ENCODE measurements around the gene GRID1. TPM values are rescaled to one million over a fixed set of nuclear protein-coding genes. Genes with fewer than 3 reads are reported as not detected.

Gene GRID1
- total and polyA plus RNA-seq, 9 of the 15 experiments (the other 6 are each of a cell fraction or from before 2014, with no cell fraction given): 0.01 to 7.2 (median 1.2) TPM

DNA sequence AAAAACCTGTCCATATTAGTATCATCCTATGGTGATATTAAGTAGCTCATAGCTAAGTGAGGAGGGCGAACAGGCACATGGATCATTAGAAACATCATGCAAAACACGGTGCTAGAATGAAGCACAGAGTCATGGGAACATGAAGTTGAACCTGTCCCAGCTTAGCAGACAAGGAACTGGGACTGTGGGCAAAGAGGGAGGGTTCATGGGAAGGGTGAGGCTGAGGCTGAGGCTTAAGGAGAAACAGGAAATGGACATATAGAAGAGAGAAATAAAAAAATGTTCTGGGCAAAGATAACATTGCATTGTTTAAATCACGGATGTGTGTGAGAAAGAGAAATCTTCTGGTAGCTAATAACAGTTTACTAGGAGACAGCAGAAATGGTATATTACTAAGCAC, 708.1 kb downstream of the GRID1 start (continued):
- TF ChIP-seq, protein P1, sequence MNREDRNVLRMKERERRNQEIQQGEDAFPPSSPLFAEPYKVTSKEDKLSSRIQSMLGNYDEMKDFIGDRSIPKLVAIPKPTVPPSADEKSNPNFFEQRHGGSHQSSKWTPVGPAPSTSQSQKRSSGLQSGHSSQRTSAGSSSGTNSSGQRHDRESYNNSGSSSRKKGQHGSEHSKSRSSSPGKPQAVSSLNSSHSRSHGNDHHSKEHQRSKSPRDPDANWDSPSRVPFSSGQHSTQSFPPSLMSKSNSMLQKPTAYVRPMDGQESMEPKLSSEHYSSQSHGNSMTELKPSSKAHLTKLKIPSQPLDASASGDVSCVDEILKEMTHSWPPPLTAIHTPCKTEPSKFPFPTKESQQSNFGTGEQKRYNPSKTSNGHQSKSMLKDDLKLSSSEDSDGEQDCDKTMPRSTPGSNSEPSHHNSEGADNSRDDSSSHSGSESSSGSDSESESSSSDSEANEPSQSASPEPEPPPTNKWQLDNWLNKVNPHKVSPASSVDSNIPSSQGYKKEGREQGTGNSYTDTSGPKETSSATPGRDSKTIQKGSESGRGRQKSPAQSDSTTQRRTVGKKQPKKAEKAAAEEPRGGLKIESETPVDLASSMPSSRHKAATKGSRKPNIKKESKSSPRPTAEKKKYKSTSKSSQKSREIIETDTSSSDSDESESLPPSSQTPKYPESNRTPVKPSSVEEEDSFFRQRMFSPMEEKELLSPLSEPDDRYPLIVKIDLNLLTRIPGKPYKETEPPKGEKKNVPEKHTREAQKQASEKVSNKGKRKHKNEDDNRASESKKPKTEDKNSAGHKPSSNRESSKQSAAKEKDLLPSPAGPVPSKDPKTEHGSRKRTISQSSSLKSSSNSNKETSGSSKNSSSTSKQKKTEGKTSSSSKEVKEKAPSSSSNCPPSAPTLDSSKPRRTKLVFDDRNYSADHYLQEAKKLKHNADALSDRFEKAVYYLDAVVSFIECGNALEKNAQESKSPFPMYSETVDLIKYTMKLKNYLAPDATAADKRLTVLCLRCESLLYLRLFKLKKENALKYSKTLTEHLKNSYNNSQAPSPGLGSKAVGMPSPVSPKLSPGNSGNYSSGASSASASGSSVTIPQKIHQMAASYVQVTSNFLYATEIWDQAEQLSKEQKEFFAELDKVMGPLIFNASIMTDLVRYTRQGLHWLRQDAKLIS (CRISPR knock-in tag; IDR thresholded peaks at IDR 0.05): no peak
- TF ChIP-seq HNRNPLL (IDR thresholded peaks at IDR 0.05; ENCODE audit: low read depth, low read length, poor library complexity, severe bottlenecking): no peak
- no peak for TF ChIP-seq MAFF (IDR thresholded peaks at IDR 0.05; ENCODE audit: low read length)
- TF ChIP-seq, protein P2, sequence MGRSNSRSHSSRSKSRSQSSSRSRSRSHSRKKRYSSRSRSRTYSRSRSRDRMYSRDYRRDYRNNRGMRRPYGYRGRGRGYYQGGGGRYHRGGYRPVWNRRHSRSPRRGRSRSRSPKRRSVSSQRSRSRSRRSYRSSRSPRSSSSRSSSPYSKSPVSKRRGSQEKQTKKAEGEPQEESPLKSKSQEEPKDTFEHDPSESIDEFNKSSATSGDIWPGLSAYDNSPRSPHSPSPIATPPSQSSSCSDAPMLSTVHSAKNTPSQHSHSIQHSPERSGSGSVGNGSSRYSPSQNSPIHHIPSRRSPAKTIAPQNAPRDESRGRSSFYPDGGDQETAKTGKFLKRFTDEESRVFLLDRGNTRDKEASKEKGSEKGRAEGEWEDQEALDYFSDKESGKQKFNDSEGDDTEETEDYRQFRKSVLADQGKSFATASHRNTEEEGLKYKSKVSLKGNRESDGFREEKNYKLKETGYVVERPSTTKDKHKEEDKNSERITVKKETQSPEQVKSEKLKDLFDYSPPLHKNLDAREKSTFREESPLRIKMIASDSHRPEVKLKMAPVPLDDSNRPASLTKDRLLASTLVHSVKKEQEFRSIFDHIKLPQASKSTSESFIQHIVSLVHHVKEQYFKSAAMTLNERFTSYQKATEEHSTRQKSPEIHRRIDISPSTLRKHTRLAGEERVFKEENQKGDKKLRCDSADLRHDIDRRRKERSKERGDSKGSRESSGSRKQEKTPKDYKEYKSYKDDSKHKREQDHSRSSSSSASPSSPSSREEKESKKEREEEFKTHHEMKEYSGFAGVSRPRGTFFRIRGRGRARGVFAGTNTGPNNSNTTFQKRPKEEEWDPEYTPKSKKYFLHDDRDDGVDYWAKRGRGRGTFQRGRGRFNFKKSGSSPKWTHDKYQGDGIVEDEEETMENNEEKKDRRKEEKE (IDR thresholded peaks at IDR 0.05; ENCODE audit: borderline replicate concordance in 1 of 2, control insufficient read depth in 1 of 2, low read depth in 2 of 2, low read length in 1 of 2): no peak
